WTC11 (cell line): ENCODE data around the gene CYB5D1. TPM values are rescaled to one million over a fixed set of nuclear protein-coding genes. Genes with fewer than 3 reads are reported as not detected.
"Not testable (repeated sequence)": the region's sequence is repeated elsewhere in the genome, so short reads cannot be mapped to it uniquely, and the experiment has no call there.

ENCODE experiments used
- ATAC-seq: fragments of 200-7000 bp; cut with Tn5 transposase; 2 replicates; pipeline ENCODE4 v1.10.0; 2021; ENCODE audit warnings: mild to moderate bottlenecking, moderate library complexity
- CTCF ChIA-PET: fragments of 300-600 bp; sonication (Branson Sonifier 250); formaldehyde crosslinking; loops from one replicate; lab custom pipeline; 2021; ENCODE audit warnings: antibody characterized with exemption; lab: Charles Lee
- POLR2A ChIA-PET: fragments of 350-600 bp; sonication (Branson Sonifier 250); formaldehyde crosslinking; loops from one replicate; lab custom pipeline; 2021; ENCODE audit warnings: antibody characterized with exemption; lab: Charles Lee
- DNase-seq: peaks from one replicate; pipeline ENCODE4 v3.0.0; 2021; ENCODE audit warnings: low spot score
- H3K27ac Mint-ChIP-seq: 2 replicates; pipeline ENCODE4 v1.8.0; 2021; ENCODE audit warnings: mixed read lengths
- H3K27me3 Mint-ChIP-seq: 2 replicates; pipeline ENCODE4 v1.8.0; 2021; ENCODE audit warnings: low read depth, mild to moderate bottlenecking, moderate library complexity, mixed read lengths
- H3K36me3 Mint-ChIP-seq: 2 replicates; pipeline ENCODE4 v1.8.0; 2021; ENCODE audit warnings: mixed read lengths
- H3K4me1 Mint-ChIP-seq: 2 replicates; pipeline ENCODE4 v1.8.0; 2022; ENCODE audit warnings: mixed read lengths
- H3K4me3 Mint-ChIP-seq: 2 replicates; pipeline ENCODE4 v1.8.0; 2021; ENCODE audit warnings: mild to moderate bottlenecking, moderate library complexity, mixed read lengths
- H3K9me3 Mint-ChIP-seq: 2 replicates; pipeline ENCODE4 v1.8.0; 2021; ENCODE audit warnings: mixed read lengths
- ESRRA ChIP-seq: sonication (generic); formaldehyde crosslinking; IDR thresholded peaks from 2 replicates; pipeline ENCODE4 v1.8.1; 2022; ENCODE audit warnings: mild to moderate bottlenecking, missing genetic modification reagents, borderline replicate concordance
- MXD4 ChIP-seq: fragments of 250-450 bp; sonication (Bioruptor Pico); IDR thresholded peaks from 2 replicates; pipeline ENCODE4 v1.8.0; 2021; ENCODE audit warnings: mild to moderate bottlenecking, moderate library complexity, borderline replicate concordance
- RELA ChIP-seq: sonication (generic); formaldehyde crosslinking; IDR thresholded peaks from 2 replicates; pipeline ENCODE4 v1.8.1; 2022; ENCODE audit warnings: missing genetic modification reagents, mild to moderate bottlenecking, borderline replicate concordance
- USF1 ChIP-seq: sonication (generic); formaldehyde crosslinking; IDR thresholded peaks from 2 replicates; pipeline ENCODE4 v1.8.0; 2022; ENCODE audit warnings: mild to moderate bottlenecking, missing genetic modification reagents
- ZNF232 ChIP-seq: sonication (generic); formaldehyde crosslinking; IDR thresholded peaks from 2 replicates; pipeline ENCODE4 v1.8.0; 2022; ENCODE audit warnings: mild to moderate bottlenecking, missing genetic modification reagents
- ZNF317 ChIP-seq: sonication (generic); formaldehyde crosslinking; IDR thresholded peaks from 2 replicates; pipeline ENCODE4 v1.8.1; 2023; ENCODE audit warnings: low read depth, mild to moderate bottlenecking, moderate library complexity, missing genetic modification reagents, borderline replicate concordance
- ZNF671 ChIP-seq: fragments of 250-450 bp; sonication (Bioruptor Pico); IDR thresholded peaks from 2 replicates; pipeline ENCODE4 v1.8.0; 2021; ENCODE audit warnings: mild to moderate bottlenecking
- ZSCAN18 ChIP-seq: fragments of 250-450 bp; sonication (Bioruptor Pico); IDR thresholded peaks from 2 replicates; pipeline ENCODE4 v2.1.2; 2022; ENCODE audit warnings: mild to moderate bottlenecking, moderate library complexity
- total RNA-seq: library from RNA; stranded (reverse); gene quantifications from 3 replicates; pipeline ENCODE4 v1.2.3, GENCODE V29; 2021
- TF ChIP-seq, protein P1 (sequence below): fragments of 250-450 bp; sonication (Bioruptor Pico); IDR thresholded peaks from 2 replicates; pipeline ENCODE4 v1.9.0; 2021; ENCODE audit warnings: mild to moderate bottlenecking
- TF ChIP-seq, protein P2 (sequence below): sonication (generic); formaldehyde crosslinking; IDR thresholded peaks from 2 replicates; pipeline ENCODE4 v1.8.0; 2022; ENCODE audit warnings: mild to moderate bottlenecking, missing genetic modification reagents

Gene CYB5D1
- total RNA-seq, 1 experiment from 2014 or later = 15.2 TPM

- peak; percentile 76 for TF ChIP-seq USF1 (CRISPR knock-in tag)
- TF ChIP-seq ZSCAN18 (CRISPR knock-in tag) = no peak
- TF ChIP-seq, protein P1, sequence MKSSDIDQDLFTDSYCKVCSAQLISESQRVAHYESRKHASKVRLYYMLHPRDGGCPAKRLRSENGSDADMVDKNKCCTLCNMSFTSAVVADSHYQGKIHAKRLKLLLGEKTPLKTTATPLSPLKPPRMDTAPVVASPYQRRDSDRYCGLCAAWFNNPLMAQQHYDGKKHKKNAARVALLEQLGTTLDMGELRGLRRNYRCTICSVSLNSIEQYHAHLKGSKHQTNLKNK (CRISPR knock-in tag) = peak; percentile 65; the same call in 1 of the 2 replicates
These were observed at the start of gene CYB5D1 (continued) for GRCh38 chr17:7857713-7858521.

DNA sequence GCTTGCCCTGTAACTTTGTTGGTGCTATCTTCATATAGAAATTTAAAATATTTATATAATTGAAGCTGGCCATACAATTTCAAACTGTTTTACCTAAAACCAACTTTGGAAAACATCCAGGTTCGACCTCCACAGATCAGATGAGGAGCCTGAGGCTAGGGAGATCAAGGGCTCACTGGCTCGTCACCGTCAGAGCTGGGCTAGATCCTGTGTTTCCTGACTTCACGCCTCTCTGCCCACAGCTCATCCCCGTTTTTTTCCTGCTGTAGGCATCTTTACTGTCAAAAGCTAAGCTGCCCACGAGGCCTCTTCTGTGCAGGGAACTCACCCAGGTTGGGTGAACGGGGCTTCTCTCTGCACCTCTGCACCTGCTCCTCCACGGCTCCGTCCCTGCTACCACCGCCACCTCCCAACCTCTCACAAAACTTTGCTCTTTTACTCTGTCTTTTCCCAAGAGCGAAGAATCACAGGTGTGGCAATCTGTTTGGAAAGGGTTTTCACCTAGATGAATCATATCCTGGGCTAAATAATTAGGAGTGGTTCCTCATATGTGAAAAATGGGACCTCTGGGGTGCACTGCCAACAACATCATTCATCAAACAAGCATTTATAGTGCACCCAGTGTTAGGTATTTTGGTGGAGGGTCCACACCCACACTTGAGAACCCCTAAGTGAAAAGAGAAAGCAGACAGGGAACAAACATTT is 48.6 kb upstream of the CYB5D1 start:
- ChIA-PET CTCF (interaction anchor here (0.5 to 0.7 kb wide), 2 partner anchors 8 to 284 kb away, joined by 3 read pairs; no protein-coding TSS in a partner anchor), POLR2A (interaction anchor here (0.6 kb wide), 1 partner anchor 9 kb away, joined by 3 read pairs; no protein-coding TSS in a partner anchor)
- Mint-ChIP-seq H3K4me3 (no peak overlapping the region), H3K9me3 (no peaks in the 10 kb centered on the region), H3K27ac (no peak overlapping the region), H3K36me3 (no peaks in the 10 kb centered on the region), H3K4me1 (peaks cover under 1% of the 10 kb centered on the region; the same call in 1 of the 2 replicates), H3K27me3 (peaks cover 3% of the 10 kb centered on the region)
- no peak for DNase-seq
- TF ChIP-seq MXD4 = no peak
- TF ChIP-seq ZNF317 (CRISPR knock-in tag) = no peak
- TF ChIP-seq ZNF671 (CRISPR knock-in tag) = no peak
- no peak for TF ChIP-seq ESRRA (CRISPR knock-in tag)
- no peak for ATAC-seq

DNA sequence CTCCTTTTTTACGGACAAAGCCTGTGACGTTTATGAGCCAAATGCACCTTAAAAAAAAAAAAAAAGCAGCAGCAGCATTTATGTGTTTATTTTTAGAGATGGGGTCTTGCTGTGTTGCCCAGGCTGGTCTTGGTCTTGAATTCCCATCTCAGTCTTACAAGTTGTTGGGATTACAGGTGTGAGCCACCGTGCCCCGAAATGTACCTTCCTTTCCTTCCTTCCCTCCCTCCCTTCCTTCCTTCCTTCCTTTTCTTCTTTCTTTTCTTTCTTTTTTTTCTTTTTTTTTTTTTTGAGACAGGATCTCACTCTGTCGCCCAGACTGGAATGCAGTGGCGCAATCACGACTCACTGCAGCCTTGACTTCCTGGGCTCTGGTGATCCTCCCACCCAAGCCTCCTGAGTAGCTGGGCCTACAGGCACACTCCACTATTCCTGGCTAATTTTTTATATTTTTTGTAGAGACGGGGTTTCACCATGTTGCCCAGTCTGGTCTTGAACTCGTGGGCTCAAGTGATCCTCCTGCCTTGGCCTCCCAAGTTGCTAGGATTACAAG is 47.9 kb upstream of the CYB5D1 start:
- H3K36me3 Mint-ChIP-seq, ATAC-seq, DNase-seq, H3K4me3 Mint-ChIP-seq, H3K27me3 Mint-ChIP-seq, H3K9me3 Mint-ChIP-seq, H3K4me1 Mint-ChIP-seq, H3K27ac Mint-ChIP-seq: not testable (repeated sequence)
- CTCF ChIA-PET = interaction anchor here (0.5 kb wide), 1 partner anchor 9 kb away, joined by 3 read pairs; no protein-coding TSS in a partner anchor
- POLR2A ChIA-PET = interaction anchor here (0.6 kb wide), 1 partner anchor 652 kb away, joined by 4 read pairs; no protein-coding TSS in a partner anchor

DNA sequence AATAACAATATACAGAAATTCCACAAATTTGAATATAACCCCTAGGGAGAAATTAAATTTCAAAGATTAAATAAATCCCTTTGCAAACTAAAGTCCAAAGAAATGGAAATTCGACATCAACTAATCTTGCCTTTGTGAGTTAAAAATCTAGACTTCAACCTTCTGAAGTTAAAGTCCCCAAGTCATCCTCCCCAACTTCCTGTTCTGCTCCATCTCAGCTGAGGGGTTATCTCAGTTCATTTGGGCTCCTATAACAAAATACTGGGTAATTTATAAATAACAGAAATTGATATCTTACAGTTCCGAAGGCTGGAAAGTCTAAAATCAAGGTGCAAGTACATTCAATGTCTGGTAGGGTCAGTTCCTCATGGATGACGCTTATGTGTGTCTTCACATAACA is 46.6 kb upstream of the CYB5D1 start:
- no peak overlapping the region for H3K27ac Mint-ChIP-seq
- no peak for TF ChIP-seq ZNF232 (CRISPR knock-in tag)
- TF ChIP-seq RELA (CRISPR knock-in tag) = no peak
- TF ChIP-seq, protein P2, sequence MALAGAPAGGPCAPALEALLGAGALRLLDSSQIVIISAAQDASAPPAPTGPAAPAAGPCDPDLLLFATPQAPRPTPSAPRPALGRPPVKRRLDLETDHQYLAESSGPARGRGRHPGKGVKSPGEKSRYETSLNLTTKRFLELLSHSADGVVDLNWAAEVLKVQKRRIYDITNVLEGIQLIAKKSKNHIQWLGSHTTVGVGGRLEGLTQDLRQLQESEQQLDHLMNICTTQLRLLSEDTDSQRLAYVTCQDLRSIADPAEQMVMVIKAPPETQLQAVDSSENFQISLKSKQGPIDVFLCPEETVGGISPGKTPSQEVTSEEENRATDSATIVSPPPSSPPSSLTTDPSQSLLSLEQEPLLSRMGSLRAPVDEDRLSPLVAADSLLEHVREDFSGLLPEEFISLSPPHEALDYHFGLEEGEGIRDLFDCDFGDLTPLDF (CRISPR knock-in tag) = no peak
- DNase-seq (no peak), ATAC-seq (no peak)
- peaks cover 3% of the 10 kb centered on the region for H3K27me3 Mint-ChIP-seq
- H3K4me1 Mint-ChIP-seq = no peaks in the 10 kb centered on the region
- CTCF ChIA-PET = interaction anchor here (1.4 kb wide), 1 partner anchor 68 kb away, joined by 4 read pairs; no protein-coding TSS in a partner anchor
- no peak overlapping the region for H3K4me3 Mint-ChIP-seq
- H3K9me3 Mint-ChIP-seq = no peaks in the 10 kb centered on the region
- no peaks in the 10 kb centered on the region for H3K36me3 Mint-ChIP-seq
- POLR2A ChIA-PET = no interaction called here
